GM18519 (cell line): Measurements from ENCODE around the gene ANKS6.
"Not testable (repeated sequence)": the region's sequence is repeated elsewhere in the genome, so short reads cannot be mapped to it uniquely, and the experiment has no call there.

Experiments
- ATAC-seq: cut with Tn5 transposase; IDR thresholded peaks from one replicate; pipeline ENCODE4 v1.9.1; 2021; ENCODE audit warnings: mild to moderate bottlenecking, moderate library complexity; ENCODE audit not compliant: unreplicated experiment, low FRiP score

ANKS6 gene

DNA sequence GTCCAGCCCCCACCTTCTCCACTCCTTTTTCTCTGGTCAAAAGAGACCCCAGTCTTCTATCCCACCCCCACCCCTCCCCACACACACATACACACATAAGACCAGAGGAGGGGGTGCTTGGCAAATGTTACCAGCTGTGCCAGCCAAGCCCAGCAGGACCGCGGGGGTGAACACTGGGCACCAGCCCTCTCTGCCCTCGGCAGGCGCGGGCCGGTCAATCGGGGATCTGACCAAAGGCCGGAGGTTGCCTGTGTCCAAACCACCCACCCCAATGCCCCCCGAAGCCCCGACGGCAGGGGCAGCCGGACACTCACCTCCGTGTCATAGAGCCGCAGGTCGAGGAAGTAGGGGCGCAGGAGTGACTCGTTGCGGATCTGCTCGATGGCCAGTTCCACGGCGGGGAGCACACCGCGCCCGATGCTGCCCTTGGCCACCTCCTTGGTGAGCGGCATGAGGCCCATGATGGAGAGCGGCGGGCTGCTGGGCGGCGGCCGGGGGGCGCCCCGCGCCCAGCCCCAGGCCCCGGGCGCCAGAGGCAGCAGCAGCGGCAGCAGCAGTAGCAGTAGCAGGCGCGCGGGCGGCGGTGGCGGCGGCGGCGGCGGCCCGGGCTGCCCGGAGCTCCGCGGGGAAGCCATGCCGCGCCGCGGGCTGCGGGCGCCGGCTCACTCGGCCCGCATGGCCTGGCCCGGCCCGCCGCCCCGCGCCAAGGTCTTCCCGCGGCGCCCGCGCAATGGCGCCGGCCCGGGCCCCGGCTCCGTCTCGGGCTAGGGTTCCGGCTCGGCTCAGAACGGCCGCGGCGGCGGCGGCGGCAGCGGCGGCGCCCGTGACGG lies 88.0 kb downstream of the ANKS6 start:
- ATAC-seq: no peak

DNA sequence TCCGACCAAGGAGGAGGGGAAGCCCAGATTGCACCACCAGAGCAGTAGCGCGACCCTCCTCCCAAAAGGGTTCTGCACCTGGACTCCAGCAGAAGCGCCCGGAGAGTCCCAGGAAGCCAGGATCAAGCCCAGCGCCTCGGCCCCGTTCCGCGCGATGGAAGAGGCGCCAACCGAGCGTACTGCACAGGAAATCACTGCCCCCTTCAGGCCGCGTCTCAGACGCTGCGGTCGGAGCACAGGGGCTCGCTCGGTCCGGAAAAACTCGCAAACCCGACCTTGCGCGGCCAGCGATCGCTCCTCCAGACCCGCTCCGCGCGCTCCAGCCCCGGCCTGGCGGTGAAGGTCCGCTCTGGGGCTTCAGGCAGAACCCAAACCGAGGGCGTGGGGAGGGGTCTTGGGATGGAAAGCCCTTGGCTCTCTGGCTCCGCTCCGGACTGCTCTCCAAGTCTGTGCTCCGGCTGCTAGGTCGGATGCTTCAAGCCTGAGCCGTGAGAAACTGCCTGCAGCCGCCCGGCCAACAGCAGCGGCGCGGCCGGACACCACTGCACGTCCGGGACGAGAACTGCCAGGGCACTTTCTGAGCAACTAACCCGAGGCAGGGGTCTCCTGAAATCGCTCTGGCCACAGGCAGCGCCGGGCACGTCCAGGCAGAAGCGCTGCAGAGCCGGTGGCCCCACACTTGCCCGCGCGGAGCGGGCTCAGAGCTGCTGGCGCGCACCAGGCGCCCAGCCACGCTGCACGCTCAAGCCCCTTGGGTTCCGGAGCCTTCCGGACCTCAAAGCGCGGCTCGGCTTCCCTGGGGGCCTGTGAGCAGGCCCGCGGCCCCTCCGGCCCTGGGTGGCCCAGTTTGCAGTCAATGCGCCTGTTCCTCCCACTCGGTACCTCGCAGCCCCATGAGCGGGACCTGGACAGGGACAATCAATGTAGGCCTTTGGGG lies 88.9 kb downstream of the ANKS6 start:
- no peak for ATAC-seq

DNA sequence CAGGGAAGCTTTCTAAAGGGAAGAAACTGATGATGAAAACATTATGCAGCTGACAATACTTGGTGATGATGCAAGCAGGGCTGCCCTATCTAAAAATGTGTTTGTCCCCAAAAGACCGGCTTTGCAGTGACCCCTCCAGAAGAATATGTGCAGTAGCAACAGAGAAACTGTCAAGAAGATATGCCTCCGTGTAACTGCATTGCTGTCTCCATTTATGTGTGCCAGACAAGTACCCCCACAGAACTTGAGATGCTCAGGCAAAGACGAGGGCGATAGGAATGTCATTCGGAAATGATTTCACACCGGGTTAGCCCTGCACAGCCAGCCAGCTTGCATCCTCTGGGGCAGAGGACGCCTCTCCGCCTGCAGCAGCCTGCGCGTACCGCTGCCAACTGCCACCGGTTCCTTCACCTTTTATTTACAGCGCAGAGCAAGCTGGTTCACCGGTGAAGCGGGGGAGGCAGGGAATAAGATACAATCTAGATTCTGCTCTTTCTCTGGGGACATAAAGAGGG lies 89.6 kb downstream of the ANKS6 start:
- no peak for ATAC-seq

DNA sequence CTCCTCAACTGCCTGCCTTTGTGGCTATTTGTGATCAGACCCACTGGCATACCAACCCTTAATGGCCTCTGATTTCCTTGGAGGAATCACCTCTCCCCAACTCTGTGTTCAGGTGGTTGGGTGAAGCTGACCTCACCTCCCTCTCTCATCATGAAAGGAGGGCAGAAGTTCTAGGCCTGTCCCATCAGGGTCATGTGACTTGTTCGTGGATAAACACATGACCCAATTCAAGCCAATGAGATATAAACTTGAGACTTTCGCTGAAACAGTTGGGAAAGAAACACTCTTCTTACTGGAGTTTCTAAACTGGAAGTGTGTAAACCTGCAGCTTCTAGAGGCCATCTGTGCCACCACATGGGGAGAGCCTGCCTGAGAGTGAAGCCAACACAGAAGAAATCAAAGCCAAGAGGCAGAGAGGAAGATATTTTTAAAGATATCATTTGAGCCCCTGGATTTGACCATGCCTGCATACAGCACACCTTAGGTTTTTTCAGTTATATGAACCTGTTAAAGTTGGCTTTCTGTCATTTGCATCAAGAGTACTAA lies 93.4 kb downstream of the ANKS6 start:
- ATAC-seq: no peak

DNA sequence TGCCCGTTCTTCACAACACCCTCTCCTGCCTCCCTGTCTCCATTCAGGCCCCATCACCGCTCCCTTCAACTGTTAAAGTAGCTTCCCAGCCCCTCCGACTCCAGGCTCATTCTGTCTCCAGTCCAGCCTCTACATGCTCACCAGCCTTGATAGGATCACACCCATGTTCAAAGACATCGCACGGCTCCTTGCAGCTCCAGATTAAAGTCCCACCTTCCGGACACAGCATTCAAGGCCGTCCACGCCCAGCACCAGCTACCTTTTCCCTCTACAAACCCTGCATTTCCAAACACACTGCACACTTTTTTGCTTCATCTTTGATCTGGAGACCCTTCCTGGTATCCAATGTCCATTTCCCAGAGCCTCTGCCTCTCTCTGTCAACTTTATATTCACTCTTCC lies 94.0 kb downstream of the ANKS6 start:
- no peak for ATAC-seq

DNA sequence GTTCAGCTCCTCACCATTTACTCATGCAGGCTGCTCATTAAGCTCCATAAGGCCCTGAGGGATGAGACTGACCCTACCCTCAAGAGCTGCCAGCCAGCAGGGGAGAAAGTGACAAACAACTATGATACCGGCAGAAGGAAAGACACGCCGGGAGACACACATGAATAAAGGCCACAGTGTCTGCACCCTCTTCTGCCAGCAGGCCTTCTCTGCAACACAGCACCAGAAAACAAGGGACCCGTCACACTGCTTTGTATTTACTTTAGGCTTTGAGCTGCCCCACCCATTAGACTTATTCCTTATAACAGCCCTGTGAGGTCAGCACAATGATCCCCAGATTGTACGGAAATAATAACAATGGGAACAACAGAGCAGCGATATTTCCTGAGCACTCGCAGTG lies 94.8 kb downstream of the ANKS6 start:
- no peak for ATAC-seq

DNA sequence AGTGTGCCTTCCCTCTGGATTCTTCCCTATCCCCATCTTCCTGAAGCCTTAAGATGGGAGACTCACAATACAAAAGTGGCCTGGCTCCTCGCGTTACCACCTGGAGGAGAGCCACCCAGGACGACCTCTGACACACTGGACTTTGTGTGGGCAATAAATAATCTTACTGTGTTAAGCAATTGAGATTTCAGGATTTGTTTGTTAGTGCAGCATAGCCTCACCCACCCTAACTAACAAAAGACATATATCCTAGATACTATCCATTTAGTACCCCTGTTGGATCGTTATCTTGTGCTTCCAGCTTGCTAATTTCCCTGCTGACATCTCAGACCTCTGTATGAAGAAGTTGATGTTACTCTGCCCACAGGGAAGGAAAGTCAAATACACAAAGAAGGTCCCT lies 95.6 kb downstream of the ANKS6 start:
- ATAC-seq: no peak

DNA sequence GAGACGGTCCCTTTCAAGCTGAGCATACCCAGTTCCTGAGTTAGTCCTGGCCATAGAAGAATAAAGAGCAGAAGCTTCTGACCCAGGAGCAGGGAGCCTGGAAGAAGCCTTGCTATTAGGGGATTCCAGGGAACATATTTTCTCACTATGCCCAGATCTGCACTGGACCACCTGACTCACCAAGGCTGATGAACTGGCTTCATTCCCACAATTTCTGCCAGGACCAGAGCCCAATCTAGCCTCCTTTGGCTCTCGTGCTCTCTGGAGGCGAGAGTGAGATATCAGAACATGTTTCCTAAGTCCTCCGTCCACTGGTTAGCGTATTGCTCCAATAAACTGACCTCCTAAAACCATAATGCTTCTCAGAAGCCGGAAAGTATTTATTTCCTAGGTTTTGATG lies 97.5 kb downstream of the ANKS6 start:
- no peak for ATAC-seq

DNA sequence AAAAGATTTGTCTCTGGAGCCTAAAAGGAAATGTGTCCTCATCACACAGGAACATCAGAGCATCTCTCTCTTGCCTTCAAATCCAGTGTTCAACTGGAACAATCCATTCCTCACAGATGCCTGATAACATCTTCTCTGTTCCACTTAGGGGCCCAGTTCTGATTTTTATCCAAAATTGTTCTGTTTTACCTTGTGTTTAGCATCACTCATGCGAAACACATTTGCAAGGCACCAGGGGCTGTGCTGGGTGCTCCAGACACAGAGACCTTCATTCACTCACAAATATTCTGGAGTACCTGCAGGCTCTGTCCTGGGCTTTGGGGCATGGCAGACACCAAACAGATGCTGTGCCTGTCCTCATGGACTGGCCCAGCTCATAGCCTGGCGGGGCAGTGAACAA lies 101.4 kb downstream of the ANKS6 start:
- ATAC-seq: no peak

DNA sequence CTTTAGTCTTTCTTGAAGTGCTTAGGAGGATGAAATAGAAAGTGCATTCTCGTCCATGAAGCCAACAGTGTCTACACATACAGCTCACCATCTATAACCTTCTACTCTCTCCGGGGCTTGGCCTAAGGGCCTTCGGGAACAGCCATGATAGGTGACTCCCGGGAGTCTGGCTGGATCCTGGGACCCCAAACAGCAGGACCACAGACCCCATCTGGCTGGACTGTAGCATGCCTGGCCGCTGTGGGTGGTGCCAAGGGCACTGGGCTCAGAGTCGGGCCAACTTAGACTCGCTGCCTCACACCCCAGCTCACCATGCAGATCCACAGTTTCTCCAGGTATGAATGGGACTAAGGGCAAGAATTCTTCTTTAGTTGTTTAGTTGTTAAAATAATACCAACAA lies 104.0 kb downstream of the ANKS6 start:
- no peak for ATAC-seq

DNA sequence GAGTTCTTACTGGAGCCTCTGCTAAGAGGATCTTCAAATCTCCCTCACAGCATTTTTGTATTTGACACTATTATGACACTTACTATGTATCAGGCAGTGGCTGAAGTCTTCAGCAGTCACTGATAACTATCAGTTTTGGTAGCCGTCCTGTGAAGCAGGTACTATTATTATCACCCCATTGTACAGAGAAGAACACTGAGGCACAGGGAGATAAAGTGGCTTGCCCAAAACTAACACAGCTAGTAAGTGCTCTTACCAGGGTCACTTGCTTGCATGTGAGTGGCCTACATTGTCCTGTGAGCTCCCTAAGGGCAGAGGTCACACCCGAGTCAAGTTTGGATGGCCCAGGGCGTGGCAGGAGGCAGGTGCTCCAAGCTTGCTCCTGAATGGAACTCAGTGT lies 104.5 kb downstream of the ANKS6 start:
- ATAC-seq: no peak

DNA sequence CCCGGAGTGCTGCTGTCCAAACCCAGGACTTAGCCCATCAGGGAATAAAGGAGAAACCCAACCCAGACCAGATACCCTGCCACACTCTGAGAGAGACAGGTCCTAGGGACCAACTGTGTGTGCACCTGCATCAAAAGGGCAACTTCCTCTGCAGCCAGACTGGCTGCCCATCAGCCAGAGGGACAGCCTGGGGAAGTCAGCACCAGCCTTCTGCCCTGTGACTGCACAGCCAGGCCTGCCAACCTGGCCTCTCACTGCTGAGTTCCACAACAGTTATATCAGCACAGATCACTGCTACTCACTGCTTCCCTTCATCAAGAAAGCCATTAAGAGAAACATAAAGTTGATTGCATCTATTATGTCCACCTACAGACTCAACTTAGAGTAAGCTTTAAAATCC lies 105.7 kb downstream of the ANKS6 start:
- ATAC-seq: no peak

DNA sequence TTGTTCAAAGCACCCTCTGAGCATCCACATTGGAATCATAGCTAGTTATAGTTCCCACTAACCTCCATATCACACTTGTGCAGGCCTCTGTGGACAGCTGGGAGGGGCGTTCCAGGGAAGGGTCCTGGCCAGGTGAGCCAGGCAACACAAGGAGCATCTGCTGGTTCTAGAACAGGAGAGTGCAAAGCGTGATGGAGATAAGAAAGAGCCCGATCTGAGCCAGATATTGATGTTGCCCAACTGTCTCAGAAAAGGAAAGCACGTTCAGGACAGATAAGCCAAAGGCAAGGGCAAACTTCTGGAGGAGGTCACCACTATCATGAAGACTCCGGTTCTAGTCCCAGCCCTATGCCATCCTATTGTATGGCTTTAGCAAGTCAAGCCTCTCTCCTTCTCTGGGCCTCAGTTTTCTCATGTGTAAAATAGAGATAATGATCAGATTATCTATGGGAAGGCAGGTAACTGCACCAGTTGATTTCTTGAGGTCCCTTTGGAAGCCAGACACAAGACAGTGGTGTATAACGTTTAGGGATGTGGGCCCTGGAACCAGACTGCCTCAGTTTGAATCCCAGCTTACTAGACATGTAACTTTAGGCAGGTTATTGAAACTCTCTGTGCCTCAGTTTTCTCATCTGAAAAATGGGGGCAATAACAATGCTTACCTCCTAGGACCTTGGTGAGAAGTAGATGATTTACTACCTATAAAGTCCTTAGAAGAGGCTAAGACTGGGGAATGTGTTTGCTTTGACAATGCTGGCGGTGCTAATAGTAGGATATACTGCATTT lies 107.5 kb downstream of the ANKS6 start:
- no peak for ATAC-seq

DNA sequence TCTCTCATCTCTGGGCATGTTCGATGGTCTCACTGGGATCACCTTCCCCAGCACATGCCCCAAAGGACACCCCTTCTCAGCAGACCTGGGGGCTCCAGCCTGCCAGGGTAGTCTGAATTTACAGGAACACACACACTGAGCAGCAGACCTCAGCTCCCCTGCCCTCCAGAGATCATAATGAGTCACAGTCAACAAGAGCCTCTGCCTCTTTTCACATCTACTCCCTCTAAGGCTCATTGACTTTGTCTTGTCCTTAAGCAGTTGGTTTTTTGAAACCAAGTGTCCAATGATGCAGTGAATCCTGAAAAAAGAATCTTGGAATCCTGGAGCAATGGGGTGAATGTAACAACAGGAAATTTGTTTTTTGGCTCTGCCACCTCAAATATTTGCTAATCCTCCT lies 108.4 kb downstream of the ANKS6 start:
- ATAC-seq: no peak

DNA sequence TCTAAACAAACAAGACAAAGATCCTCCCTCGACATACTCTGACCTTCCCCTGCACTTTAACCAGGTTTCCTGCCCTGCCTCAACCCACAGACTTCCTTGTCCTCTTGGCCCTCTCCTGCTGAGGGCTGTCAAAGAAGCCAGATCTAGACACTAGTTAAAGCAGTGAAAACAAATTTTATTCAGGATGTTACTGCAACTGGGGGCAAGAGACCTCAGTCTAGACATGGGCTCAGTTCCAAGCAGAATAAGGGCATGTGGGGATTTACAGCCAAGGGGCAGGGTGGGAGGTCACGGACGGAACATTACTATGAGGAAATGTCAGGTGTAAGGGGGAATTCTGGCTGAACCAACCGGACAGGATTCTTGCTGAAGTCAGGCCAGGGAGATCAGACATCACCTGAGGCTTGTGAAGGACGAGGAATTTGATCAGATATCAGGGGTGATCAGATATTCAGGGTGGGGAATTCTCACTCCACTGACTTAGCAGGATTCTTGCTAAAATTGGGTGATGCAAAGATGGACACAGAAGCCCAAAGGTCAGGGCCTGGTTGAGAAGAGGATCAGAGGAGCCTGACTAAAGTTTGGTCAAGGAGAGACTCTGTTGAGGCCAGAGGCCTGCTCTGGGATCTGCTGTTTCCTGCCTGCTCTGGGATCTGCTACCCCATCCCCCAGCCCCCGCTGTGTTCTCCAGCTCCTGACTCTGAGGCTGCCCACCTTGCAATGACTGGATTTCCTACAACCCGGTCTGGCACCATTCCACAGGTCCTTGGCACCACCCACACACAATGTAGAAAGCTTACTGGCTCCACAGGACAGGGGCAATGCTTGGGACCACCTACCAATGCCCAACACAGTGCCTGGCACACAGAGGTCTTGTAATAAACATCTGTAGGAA lies 109.1 kb downstream of the ANKS6 start:
- ATAC-seq: no peak

DNA sequence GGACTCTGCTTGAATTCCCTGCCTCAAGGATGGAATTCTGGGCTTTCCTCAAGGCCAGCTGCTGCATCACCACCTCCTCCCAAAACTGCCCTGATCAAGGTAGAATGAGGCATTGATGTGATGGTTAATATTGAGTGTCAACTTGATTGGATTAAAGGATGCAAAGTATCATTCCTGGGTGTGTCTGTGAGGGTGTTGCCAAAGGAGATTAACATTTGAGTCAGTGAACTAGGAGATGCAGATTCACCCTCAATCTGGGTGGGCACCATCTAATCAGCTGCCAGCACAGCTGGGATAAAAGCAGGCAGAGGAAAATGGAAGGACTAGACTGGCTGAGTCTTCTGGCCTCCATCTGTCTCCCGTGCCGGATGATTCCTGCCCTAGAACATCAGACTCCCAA lies 111.5 kb downstream of the ANKS6 start:
- not testable (repeated sequence) for ATAC-seq
